Adipocyte (in vitro differentiated cells): Measurements from ENCODE around the gene MARK1.
A peak's percentile ranks its signal among the peaks of the same experiment; 100 is the strongest.
"Not testable (repeated sequence)": the region's sequence is repeated elsewhere in the genome, so short reads cannot be mapped to it uniquely, and the experiment has no call there.

ENCODE experiments used
- DNase-seq: peaks from one replicate; pipeline ENCODE4 v3.0.0-alpha.2; 2015; ENCODE audit warnings: low read depth
- H3K27me3 ChIP-seq: replicated peaks from 2 replicates; pipeline ENCODE4 v1.7.0; 2013; ENCODE audit warnings: mild to moderate bottlenecking, low read length, moderate library complexity; ENCODE audit not compliant: control insufficient read depth, insufficient read depth
- H3K36me3 ChIP-seq: 2 replicates; pipeline ENCODE4 v1.7.0; 2013; ENCODE audit warnings: low read length, mild to moderate bottlenecking, moderate library complexity; ENCODE audit not compliant: control insufficient read depth, insufficient read depth, severe bottlenecking
- H3K4me1 ChIP-seq: 2 replicates; pipeline ENCODE4 v1.7.0; 2013; ENCODE audit warnings: mild to moderate bottlenecking, low read length, moderate library complexity; ENCODE audit not compliant: control insufficient read depth, insufficient read depth
- H3K4me3 ChIP-seq: 2 replicates; pipeline ENCODE4 v1.7.0; 2013; ENCODE audit warnings: mild to moderate bottlenecking, low read length, moderate library complexity
- H3K9ac ChIP-seq: 2 replicates; pipeline ENCODE4 v1.7.0; 2013; ENCODE audit warnings: mild to moderate bottlenecking, low read length, moderate library complexity
- H3K9me3 ChIP-seq: 2 replicates; pipeline ENCODE4 v1.7.0; 2013; ENCODE audit warnings: mild to moderate bottlenecking, low read length, moderate library complexity; ENCODE audit not compliant: control insufficient read depth

The MARK1 gene

GRCh38 chr1:220572416-220572815 lies 44.5 kb downstream of the MARK1 start:
- Histone ChIP-seq H3K4me1 (no peaks in the 10 kb centered on the region), H3K9me3 (peaks cover 15% of the 10 kb centered on the region), H3K4me3 (no peak overlapping the region), H3K27me3 (no peaks in the 10 kb centered on the region), H3K36me3 (no peaks in the 10 kb centered on the region), H3K9ac (no peak overlapping the region)
- no peak for DNase-seq

GRCh38 chr1:220573836-220574235 lies 45.9 kb downstream of the MARK1 start:
- H3K4me1 ChIP-seq: no peaks in the 10 kb centered on the region
- no peak for DNase-seq
- H3K27me3 ChIP-seq: no peaks in the 10 kb centered on the region
- H3K9me3 ChIP-seq: peaks cover 15% of the 10 kb centered on the region
- H3K9ac ChIP-seq: no peak overlapping the region
- no peaks in the 10 kb centered on the region for H3K36me3 ChIP-seq
- H3K4me3 ChIP-seq: no peak overlapping the region

- H3K4me3 ChIP-seq: no peak overlapping the region
- H3K4me1 ChIP-seq: no peaks in the 10 kb centered on the region
- no peak overlapping the region for H3K9ac ChIP-seq
- no peaks in the 10 kb centered on the region for H3K36me3 ChIP-seq
- peaks cover 15% of the 10 kb centered on the region for H3K9me3 ChIP-seq
- DNase-seq: no peak
- H3K27me3 ChIP-seq: no peaks in the 10 kb centered on the region
Measured at GRCh38 chr1:220575718-220576497, 48.0 kb downstream of the MARK1 start.

GRCh38 chr1:220577926-220578325 lies 50.0 kb downstream of the MARK1 start:
- no peaks in the 10 kb centered on the region for H3K4me1 ChIP-seq
- peaks cover 15% of the 10 kb centered on the region for H3K9me3 ChIP-seq
- no peak overlapping the region for H3K4me3 ChIP-seq
- H3K36me3 ChIP-seq: no peaks in the 10 kb centered on the region
- no peak for DNase-seq
- no peaks in the 10 kb centered on the region for H3K27me3 ChIP-seq
- no peak overlapping the region for H3K9ac ChIP-seq

- H3K9me3 ChIP-seq: peaks cover 8% of the 10 kb centered on the region
- H3K9ac ChIP-seq: no peak overlapping the region
- no peaks in the 10 kb centered on the region for H3K36me3 ChIP-seq
- H3K4me1 ChIP-seq: no peaks in the 10 kb centered on the region
- H3K27me3 ChIP-seq: no peaks in the 10 kb centered on the region
- DNase-seq: no peak
- no peak overlapping the region for H3K4me3 ChIP-seq
Measured at GRCh38 chr1:220579317-220579716, 51.4 kb downstream of the MARK1 start.

- Histone ChIP-seq H3K4me1 (peaks cover 4% of the 10 kb centered on the region), H3K27me3 (no peaks in the 10 kb centered on the region), H3K36me3 (peaks cover 12% of the 10 kb centered on the region), H3K9ac (no peak overlapping the region), H3K4me3 (no peak overlapping the region), H3K9me3 (no peaks in the 10 kb centered on the region)
- DNase-seq: no peak
Measured at GRCh38 chr1:220592714-220593113, 64.8 kb downstream of the MARK1 start.

- H3K36me3 ChIP-seq: peaks cover 12% of the 10 kb centered on the region
- no peaks in the 10 kb centered on the region for H3K27me3 ChIP-seq
- no peak overlapping the region for H3K4me3 ChIP-seq
- no peaks in the 10 kb centered on the region for H3K9me3 ChIP-seq
- no peak overlapping the region for H3K9ac ChIP-seq
- H3K4me1 ChIP-seq: peaks cover 4% of the 10 kb centered on the region
- DNase-seq: peak; percentile 3
Measured at GRCh38 chr1:220594356-220594755, 66.4 kb downstream of the MARK1 start.

GRCh38 chr1:220595179-220595578 lies 67.2 kb downstream of the MARK1 start:
- Histone ChIP-seq H3K9me3 (no peaks in the 10 kb centered on the region), H3K9ac (no peak overlapping the region), H3K4me1 (peaks cover 4% of the 10 kb centered on the region), H3K36me3 (peaks cover 9% of the 10 kb centered on the region), H3K4me3 (no peak overlapping the region), H3K27me3 (no peaks in the 10 kb centered on the region)
- no peak for DNase-seq

- Histone ChIP-seq H3K4me1 (no peaks in the 10 kb centered on the region), H3K27me3 (no peaks in the 10 kb centered on the region), H3K4me3 (no peak overlapping the region), H3K9me3 (no peaks in the 10 kb centered on the region), H3K36me3 (no peaks in the 10 kb centered on the region), H3K9ac (no peak overlapping the region)
- DNase-seq: no peak
Measured at GRCh38 chr1:220604926-220605325, 77.0 kb downstream of the MARK1 start.

GRCh38 chr1:220605651-220606050 lies 77.7 kb downstream of the MARK1 start:
- not testable (repeated sequence) for H3K36me3 ChIP-seq, H3K27me3 ChIP-seq, DNase-seq

GRCh38 chr1:220611100-220611499 lies 83.2 kb downstream of the MARK1 start:
- H3K9ac ChIP-seq, DNase-seq, H3K9me3 ChIP-seq, H3K4me3 ChIP-seq, H3K36me3 ChIP-seq, H3K27me3 ChIP-seq, H3K4me1 ChIP-seq: not testable (repeated sequence)

More at GRCh38 chr1:220605651-220606050, 77.7 kb downstream of the MARK1 start:
- H3K4me1 ChIP-seq, H3K9me3 ChIP-seq, H3K9ac ChIP-seq, H3K4me3 ChIP-seq: not testable (repeated sequence)

- no peaks in the 10 kb centered on the region for H3K9me3 ChIP-seq
- no peak overlapping the region for H3K9ac ChIP-seq
- peaks cover 6% of the 10 kb centered on the region for H3K36me3 ChIP-seq
- H3K27me3 ChIP-seq: no peaks in the 10 kb centered on the region
- no peak overlapping the region for H3K4me3 ChIP-seq
- H3K4me1 ChIP-seq: peaks cover 14% of the 10 kb centered on the region
- no peak for DNase-seq
Measured at GRCh38 chr1:220616836-220617235, 88.9 kb downstream of the MARK1 start.
